CD4-positive, alpha-beta T cell treated with Interferon gamma for 1 hour (primary cell): Measurements from ENCODE around the gene CCL23.
"Not testable (repeated sequence)": the region's sequence is repeated elsewhere in the genome, so short reads cannot be mapped to it uniquely, and the experiment has no call there.

Experiments
- DNase-seq: peaks from one replicate; pipeline ENCODE4 v3.0.0-alpha.2; 2020

Gene CCL23, protein sequence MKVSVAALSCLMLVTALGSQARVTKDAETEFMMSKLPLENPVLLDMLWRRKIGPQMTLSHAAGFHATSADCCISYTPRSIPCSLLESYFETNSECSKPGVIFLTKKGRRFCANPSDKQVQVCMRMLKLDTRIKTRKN

DNA sequence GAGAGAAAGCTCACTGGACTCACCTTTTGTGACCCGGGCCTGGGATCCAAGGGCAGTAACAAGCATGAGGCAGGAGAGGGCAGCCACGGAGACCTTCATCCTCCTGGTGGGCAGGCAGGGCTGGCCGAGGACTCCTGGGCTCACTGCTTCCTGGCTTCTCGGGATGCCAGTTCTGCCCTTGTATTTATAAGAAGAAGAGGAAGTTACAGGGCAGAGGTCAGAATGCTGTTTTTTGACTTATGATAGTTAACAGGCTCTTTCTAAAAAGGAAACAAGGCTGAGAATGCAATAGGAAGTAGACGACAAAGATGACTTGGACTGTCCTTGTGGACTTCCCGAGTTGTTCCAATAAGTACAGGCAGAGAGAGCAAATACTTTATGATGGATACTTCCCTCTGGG lies at the start of gene CCL23:
Gene CCL23, minus strand, starts transcription at position 174 of the 400 bp plus-strand sequence. Its CDS starts 75 bp downstream, at position 99.
- peak; percentile 3 for DNase-seq

DNA sequence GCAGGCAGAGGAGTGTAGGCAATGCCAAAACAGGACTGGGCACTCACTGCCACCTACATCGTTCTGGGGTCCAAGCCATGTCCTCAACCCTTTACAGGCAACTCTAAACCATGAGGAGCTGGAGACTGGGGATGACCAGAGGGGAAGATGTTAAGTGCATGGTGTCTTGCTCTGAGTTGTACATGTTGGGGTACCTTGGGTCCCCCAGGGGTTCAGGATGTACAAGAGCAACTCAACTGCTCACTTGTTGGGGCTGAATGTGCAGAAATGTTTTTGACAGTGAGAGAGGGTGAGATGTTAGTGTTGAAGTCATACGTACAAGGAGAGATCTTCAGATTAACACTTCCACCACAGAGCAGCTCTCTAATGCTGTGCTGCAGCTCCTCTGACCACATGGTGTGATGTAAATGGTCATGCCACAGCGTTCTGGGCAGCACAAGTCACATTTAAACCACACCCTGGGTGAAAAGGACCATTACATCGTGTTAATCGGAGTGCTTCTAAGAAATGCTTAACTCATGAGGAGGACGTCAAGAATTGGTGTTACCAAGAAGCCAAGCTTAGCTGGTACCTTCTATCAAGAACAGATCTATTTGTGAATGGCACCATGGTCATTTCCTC lies 48.7 kb upstream of the CCL23 start:
- DNase-seq, result peak; percentile 58

DNA sequence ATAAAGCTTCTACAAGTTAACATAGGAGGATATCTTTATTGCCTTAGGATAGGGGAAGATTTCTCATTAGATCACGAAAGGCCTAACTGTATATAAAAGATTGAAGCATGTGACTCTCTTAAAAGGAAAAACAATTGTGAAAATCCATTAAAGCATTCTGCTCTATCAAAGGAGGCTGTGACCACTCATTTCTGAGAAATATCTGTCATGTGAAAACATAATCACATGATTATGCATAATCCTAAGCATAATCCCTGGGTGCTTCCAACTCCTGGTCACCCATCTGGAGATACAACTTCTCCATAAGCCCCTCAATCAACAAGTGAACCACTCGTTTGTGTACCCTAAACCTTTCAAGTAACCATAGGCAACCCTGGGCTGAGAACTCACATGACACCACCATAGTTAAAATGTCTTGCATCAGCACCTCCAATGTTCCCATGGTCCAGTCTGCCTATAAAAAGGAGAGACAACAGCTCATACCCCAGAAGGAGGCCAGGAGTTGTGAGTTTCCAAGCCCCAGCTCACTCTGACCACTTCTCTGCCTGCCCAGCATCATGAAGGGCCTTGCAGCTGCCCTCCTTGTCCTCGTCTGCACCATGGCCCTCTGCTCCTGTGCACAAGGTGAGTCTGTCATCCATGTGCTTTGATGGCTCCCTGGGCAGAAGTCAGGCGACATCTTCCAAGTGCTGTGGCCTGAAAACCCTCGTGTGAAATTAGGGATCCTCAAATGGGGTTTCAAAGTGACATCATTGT lies 46.2 kb upstream of the CCL23 start, which contains the start of gene CCL18:
Gene CCL18, plus strand, starts transcription at position 487 of the 756 bp plus-strand sequence. Its CDS starts 71 bp downstream, at position 558.
- no peak for DNase-seq

DNA sequence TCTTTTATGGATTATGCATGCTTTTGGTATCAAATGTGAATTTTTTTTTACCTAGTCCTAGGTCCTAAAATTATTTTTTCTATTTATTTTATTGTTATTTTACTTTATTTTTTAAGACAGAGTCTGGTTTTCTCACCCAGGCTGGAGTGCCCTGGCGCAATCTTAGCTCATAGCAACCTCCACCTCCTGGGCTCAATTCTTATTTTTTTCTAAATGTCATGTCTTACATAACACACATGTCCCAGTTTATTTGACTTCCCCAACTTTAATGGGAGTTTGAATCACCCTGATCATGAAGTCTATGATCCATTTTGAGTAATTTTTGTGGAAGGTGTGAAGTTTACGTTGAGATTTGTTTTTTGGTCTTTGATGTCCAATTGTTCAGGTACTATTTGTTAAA lies 43.0 kb upstream of the CCL23 start:
- DNase-seq, result no peak

DNA sequence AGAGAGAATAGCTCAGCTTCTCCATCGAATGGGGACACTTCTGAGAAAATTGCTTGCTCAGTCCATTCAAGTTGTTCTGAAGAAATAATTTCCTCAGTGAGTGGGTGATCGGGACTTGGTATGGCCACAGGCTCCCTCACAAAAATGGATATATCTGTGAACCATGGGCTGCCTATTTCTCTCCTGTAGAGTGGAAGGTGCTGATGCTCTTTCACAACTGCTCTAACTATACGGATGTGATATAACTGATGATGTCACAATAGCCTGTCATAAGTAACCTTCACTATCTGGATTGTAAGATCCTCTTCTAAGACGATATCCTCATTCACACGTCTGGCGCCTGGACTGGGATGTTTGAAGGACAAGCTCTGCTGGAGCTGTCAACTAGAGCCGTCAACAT lies 41.6 kb upstream of the CCL23 start:
- no peak for DNase-seq

DNA sequence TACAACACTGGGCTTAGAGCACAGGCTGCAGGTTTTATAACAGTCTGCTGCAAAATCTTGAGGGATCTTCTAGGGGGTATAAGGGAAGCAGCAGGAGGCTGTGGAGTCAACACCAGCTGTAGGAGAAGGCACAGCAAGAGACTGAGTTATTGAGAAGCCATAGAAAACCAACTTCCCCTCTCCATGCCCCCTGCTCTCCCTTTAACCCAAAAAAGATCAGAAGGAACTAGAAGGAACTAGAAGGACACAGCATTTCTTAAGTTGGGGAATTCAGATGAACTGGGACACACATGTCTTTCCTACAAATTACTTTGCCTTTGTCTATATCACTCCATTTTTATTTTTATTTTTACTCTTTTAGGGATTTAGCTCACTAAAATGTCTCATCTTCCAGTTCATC lies 40.1 kb upstream of the CCL23 start:
- no peak for DNase-seq

DNA sequence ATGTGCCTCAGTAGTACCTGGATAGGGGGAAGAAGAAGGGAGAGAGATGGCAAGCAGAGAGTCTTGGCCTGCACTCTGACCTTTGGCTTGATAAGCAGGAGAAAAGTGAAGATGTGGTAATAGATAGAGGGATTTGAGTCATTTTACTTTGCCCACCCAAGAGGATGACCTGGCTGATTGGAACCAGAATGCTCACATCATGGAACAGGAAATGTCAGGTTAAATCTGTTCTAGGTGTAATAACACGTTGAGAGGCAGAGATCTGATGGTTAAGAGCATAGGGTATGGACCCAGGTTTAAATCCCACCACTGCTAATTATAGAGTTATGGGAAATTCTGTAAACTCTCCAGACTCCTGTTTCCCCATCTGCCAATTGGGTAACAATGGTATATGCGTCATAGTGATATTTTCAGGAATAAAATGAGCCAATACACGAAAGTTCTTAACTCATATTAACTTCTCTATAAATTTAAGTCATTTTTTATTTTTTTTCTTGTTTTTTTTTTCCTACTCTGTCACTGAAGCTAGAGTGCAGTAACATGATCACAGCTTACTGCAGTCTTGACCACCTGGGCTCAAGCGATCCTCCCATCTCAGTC lies 38.2 kb upstream of the CCL23 start:
- no peak for DNase-seq

DNA sequence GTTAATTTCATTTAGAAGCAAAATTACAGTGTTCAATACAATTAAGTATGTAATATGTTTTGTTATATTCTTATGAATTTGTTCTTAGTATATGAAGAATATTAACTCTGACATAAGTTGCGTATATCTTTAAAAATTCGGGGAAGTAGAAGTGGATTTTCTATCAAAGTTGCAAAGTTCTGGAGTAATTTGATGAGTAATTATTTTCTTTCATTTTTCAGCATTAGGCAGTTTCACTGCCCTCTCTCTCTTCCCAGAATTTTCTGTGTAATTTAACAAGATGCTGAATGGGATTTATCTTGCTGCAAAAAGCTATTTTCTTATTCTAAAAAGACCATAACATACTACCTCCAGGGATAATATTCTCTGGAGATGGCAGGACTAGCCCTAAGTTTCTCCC lies 37.4 kb upstream of the CCL23 start:
- DNase-seq, result no peak

DNA sequence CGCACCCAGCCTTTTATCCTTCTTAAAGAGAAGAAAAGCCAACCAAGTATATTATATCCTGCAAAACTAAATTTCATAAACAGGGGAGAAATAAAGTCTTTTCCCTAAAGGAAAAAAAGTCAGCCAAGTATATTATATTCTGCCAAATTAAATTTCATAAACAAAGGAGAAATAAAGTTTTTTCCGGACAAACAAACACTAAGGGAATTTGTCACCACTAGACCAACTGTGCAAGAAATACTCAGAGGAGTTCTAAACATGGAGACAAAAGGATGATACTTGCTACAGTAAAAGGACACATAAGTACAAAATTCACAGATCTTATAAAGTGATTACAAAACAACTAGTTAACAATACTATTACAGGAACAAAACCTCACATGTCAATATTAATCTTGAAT lies 31.9 kb upstream of the CCL23 start:
- no peak for DNase-seq

DNA sequence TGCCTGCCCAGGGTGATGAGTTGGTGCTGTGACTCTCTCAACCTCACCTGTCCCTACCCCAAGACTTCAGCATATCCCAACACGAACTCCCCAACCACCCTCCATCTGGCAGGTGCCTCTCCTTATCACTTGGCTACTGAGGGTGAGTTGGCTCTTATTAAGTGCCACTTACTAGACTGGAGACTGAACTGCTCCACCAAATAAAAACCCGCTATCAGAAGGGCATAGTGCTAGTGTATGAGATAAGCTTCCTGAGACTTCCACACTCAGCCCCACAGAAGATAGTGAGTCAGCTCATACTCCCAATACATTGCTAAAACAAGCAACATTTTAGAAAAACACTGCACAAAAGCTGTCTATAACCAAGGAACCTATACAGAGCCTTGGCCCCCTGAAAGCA lies 30.3 kb upstream of the CCL23 start:
- no peak for DNase-seq

DNA sequence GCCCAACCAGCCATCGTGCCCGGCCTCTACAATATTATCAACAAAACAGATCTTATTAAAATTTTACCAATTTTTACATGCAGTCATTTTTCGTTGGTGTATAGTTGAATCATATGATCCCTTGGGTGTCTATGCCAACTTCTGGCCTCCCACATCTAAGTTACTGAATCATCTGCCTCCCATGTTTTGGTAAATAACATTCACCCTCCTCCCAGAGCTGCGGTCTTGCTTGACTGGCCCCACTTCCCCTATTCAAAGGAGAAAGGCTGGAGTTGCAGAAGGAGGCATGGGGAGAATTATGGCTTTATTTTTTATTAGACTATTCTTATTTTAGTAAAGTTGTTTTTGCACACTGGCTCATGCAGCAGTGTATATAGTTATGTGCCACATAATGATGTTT lies 18.5 kb upstream of the CCL23 start:
- no peak for DNase-seq

DNA sequence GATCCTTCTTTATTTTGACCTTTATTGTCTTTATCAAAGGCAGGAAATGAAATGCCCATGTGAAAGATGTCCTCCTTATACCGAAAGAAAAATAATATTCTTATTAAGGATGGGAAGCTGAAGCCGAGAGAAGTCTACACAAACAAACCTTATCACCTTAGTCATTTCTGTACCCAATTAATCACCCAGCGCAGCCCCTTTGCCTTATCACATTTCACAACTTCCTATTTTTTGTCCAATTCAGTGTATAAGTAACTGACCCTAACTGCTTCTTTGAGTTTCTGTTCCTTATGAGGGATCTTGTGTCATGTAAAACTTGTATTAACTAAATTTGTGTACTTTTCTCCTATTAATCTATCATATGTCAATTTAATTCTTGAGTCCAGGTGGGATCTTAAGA lies 16.4 kb upstream of the CCL23 start:
- no peak for DNase-seq

DNA sequence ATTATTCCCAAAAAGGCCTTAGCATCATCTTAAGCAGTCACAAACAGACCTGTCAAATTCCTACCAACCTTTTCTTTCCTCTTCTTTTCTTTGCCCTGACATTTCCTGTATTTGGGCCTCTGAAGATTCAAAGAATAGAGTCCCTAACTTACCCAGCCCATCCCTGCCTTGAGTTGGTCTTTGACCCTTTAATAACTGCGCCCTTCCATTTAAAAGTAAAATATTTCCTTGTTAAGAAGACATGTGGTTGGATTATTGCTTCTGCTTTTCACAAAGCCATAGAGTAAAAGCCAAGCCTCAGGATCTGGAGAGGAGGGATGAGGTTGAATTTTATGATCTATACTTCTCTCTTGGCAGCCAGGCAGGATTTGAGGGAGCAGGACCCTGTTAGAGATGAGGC lies 13.2 kb upstream of the CCL23 start:
- DNase-seq, result no peak

DNA sequence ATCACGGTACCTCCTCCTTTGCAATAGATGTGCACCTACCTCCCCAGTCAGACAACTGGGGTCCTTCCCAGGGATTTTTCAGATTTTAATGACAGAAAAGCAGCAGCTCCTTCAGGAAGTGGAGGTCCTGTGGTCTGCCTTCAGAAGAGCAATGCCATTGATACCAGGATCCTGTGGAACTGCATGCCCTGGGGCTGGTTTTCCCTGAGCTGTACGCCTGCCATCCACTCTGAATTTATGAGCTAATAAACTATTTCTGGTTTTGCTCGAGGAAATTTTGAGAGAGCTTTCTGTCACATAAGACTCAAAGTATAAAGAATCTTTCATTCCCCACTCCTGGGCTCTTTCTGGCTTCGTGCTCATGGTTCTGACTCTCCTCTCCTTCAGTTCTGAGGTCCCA lies 10.0 kb upstream of the CCL23 start:
- no peak for DNase-seq

DNA sequence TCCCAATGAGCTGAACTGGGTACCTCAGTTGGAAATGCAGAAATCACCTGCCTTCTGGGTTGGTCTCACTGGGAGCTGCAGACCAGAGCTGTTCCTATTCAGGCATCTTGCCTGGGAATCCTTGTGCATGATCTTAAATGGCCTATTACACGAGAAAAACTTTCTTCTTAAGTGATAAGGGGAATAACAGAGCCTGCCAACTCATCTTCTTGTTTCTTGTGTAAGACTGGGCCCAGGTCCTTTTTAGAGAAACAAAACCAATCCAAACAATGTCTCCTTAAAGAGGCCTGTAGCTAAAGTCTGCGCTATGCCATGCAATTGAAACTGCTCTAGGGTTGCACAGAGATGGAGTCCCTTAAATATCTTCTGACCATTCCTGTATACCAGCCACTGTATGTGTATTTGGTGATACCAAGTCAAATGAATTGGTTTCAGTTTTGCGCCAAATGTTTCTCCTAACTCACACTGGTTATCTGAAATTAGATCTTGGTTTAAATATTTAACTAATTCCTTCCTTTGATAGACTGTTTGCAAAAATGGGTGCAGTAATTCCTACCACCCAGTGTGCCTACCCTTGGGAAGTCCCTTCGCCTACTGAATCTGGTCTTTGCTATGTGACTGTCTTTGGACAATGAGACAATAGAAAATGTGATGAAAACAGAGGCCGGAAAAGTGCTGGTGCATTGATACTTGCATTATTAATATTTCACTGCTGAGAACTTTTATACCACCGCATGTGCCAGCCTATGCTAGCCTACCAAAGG lies 6.5 kb upstream of the CCL23 start:
- DNase-seq, result no peak

DNA sequence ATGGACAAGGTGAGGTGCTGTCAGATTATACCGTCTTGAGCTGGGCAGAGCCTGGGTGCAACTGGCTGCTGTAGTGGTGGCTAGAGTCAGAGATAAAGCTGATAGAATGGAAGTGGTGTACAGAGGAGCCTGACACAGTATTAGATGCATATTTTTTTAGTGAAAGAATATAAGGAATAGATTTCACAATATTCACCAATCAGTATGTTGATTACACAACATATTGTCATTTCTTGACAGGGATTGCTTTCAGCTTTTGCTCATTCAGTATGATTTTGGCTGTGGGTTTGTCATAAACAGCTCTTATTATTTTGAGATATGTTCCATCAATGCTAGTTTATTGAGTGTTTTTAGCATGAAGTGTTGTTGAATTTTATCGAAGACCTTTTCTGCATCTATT lies 1.7 kb upstream of the CCL23 start:
- no peak for DNase-seq

DNA sequence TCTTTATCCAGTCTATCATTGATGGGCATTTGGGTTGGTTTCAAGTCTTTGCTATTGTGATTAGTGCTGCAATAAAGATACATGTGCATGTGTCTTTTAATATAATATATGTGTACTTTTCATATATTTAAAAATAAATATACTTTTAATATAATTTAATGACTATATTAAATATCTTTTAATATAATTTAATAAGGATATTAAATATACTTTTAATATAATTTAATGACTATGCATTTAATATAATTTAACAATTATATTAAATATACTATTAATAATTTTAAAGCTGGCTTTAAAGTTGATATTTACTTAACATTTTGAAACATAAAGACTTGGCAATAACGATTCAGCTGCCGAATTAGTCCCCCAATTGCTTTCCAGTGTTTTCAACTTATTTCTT lies 1.2 kb downstream of the CCL23 start:
- no peak for DNase-seq

DNA sequence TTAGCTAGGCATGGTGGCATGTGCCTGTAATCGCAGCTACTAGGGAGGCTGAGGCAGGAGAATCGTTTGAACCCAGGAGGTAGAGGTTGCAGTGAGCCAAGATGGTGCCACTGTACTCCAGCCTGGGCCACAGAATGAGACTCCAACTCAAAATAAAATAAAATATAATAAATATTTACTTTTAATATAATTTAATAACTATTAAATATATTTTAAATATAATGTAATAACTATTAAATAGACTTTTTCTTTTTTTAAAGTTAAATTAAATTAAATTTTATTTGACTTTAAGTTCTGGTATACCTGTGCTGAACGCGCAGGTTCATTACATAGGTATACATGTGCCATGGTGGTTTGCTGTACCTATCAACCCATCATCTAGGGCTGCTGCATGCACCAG lies 1.9 kb downstream of the CCL23 start:
- DNase-seq, result not testable (repeated sequence)

DNA sequence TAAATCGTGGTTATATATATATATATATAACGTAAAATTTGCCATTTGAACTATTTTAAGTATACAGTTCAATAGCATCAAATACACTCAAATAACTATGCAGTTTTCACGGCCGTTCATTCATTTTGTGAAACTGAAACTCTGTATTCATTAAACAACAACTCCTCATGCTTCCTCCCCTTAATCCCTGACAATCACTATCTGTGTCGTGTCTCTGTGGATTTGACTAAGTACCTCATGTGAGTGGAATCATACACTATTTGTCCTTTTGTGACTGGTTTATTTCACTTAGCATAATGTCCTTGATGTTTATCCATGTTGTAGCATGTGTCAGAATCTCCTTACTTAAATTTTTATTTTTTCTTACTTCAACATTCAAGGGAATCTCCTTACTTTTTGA lies 2.8 kb downstream of the CCL23 start:
- DNase-seq, result no peak

DNA sequence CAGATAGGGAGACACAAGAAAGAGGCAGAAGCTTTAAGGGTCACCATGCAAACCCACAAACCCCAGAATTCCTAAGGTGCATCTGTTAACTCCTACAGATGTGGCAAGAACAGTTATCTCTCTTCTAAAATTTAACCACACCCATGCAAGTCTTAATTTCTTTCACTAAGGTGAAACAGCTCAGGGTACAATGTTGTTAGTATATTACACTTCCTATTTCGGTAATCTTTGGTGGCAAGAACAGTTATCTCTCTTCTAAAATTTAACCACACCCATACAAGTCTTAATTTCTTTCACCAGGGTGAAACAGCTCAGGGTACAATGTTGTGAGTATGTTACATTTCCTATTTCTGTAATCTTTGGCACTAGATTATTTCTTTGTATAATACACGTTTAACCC lies 6.6 kb downstream of the CCL23 start:
- no peak for DNase-seq

DNA sequence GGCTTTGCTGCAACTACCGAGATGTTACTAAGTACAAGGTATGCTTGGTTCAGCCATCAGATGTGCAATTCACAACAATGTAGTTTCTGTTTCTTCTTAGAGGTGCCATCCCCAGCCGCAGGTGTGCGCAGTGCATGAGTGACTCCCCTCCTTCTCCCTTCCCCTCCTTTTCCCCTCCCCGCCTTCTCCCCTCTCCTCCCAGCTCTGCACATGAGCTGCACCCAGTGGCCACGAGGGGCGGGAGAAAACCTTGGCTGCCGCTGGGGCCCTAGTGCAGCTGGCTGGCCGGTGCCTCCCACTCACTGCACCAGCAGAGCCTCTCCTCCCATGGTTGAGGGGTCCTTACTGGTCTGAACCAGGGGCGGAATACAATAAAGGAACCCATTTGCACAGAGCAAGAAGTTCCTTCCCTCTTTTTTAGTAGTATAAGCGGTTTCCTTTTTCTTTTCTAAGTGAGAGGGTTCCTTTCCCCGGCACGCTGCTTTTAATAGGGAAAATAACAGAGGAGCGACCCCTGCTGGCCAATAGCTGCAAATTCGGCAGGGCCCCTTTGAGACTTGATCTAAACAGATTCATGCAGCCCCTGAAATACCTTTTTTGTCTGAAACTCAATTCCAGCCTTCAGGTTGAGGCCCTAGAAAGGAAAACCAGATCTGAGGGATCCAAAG lies 8.6 kb downstream of the CCL23 start:
- peak; percentile 4 for DNase-seq

DNA sequence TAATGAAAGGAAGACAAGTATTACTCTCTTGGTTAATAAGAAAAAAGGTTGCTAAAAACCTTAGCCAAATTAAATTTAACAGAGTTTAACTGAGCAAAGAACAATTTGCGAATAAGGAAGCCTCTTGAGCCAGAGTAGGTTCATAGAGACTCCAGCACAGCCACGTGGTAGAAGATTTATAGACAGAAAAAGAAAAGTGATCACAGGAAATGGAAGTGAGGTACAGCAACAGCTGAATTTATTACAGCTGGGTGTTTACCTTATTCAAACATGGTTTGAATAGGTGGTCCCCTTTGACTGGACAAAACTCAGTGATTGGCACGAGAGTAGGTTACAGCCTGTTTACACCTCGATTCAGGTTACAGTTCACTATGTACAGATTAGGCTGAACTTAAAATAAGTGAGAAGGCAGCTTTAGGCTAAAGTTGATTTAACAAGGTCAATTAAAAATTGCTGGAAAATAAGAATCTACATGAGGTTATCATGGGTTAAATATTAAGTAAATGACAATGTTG lies 13.1 kb downstream of the CCL23 start:
- no peak for DNase-seq
